Tibial nerve (tissue), 4 donors: ENCODE measurements around the gene RSPO3.

Experiments used
- EP300 ChIP-seq, 2 donors: sonication (generic); formaldehyde crosslinking; IDR thresholded peaks; one replicate each; pipeline ENCODE4 v1.6.1; 2017; ENCODE audit warnings: antibody characterized with exemption in 2 of 2, mild to moderate bottlenecking in 1 of 2
- POLR2A ChIP-seq, 2 donors: fragments of 450-650 bp; IDR thresholded peaks; one replicate each; pipeline ENCODE4 v1.6.1; 2017; ENCODE audit warnings: antibody characterized with exemption in 2 of 2, mild to moderate bottlenecking in 2 of 2, moderate library complexity in 2 of 2
- TF ChIP-seq, protein P1 (sequence below), 5 experiments: fragments of 200-600 bp in 3 of 5; fragments of 450-650 bp in 2 of 5; sonication (generic) in 3 of 5; IDR thresholded peaks; one replicate each; pipeline ENCODE4 v1.5.1; 2016 to 2019; ENCODE audit warnings: antibody characterized with exemption in 5 of 5, mild to moderate bottlenecking in 3 of 5, moderate library complexity in 2 of 5

DNA sequence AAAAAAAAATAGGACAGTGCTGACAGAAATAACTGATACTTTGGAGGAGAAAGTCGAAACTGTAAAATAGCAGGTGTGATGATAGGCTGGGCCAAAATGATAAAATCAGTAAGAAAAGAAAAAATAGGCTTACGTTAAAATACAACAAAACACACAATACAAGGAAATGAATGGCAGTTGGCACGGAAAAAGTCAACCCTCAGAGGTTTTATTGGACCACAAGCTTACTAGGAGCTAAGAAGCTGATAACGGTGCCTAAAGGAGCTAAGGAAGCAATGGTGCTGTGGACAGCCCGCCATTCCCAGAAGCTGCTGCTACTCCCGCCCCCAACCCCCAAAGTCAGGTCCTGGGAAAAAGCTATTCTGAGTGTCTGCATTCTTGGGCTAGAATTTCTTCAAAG, 92.3 kb downstream of the RSPO3 start:
- no peak for TF ChIP-seq POLR2A (IDR thresholded peaks at IDR 0.05)
- TF ChIP-seq, protein P1, sequence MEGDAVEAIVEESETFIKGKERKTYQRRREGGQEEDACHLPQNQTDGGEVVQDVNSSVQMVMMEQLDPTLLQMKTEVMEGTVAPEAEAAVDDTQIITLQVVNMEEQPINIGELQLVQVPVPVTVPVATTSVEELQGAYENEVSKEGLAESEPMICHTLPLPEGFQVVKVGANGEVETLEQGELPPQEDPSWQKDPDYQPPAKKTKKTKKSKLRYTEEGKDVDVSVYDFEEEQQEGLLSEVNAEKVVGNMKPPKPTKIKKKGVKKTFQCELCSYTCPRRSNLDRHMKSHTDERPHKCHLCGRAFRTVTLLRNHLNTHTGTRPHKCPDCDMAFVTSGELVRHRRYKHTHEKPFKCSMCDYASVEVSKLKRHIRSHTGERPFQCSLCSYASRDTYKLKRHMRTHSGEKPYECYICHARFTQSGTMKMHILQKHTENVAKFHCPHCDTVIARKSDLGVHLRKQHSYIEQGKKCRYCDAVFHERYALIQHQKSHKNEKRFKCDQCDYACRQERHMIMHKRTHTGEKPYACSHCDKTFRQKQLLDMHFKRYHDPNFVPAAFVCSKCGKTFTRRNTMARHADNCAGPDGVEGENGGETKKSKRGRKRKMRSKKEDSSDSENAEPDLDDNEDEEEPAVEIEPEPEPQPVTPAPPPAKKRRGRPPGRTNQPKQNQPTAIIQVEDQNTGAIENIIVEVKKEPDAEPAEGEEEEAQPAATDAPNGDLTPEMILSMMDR (IDR thresholded peaks at IDR 0.05) = no peak
- TF ChIP-seq EP300 (IDR thresholded peaks at IDR 0.05) = no peak
